K562 (cell line): ENCODE measurements around the gene NAA11.

Experiments
- ADNP ChIP-seq: fragments of 200-800 bp; sonication (Bioruptor generic); IDR thresholded peaks from 2 replicates; pipeline ENCODE4 v1.6.1; 2016; ENCODE audit warnings: missing genetic modification characterization, missing compliant biosample characterization
- CTCF ChIP-seq, 3 experiments: IDR thresholded peaks in 2 of 3; conservative IDR thresholded peaks in 1 of 3; 2 replicates each; pipeline ENCODE4 v1.5.1; 2011 to 2012; ENCODE audit warnings: low read length in 3 of 3, mild to moderate bottlenecking in 3 of 3, control low read depth in 2 of 3, improper control_type of control experiment in 1 of 3, inconsistent platforms in 1 of 3, low read depth in 1 of 3, mixed read lengths in 1 of 3, moderate library complexity in 1 of 3; ENCODE audit not compliant: insufficient read depth in 2 of 3
- DMBX1 ChIP-seq: fragments of 250-450 bp; sonication (Bioruptor Pico); IDR thresholded peaks from 2 replicates; pipeline ENCODE4 v1.8.0; 2022; ENCODE audit warnings: inconsistent platforms, mild to moderate bottlenecking, moderate library complexity, borderline replicate concordance
- HDAC2 ChIP-seq: fragments of 450-650 bp; IDR thresholded peaks from 2 replicates; pipeline ENCODE4 v1.6.1; 2016; ENCODE audit warnings: mild to moderate bottlenecking
- NR3C1 ChIP-seq: sonication (generic); formaldehyde crosslinking; IDR thresholded peaks from 2 replicates; pipeline ENCODE4 v1.8.1; 2022; ENCODE audit warnings: missing genetic modification reagents
- ZNF695 ChIP-seq: fragments of 450-650 bp; formaldehyde crosslinking; IDR thresholded peaks from 2 replicates; pipeline ENCODE4 v1.4.0; 2020; ENCODE audit warnings: mild to moderate bottlenecking, moderate library complexity

- TF ChIP-seq ADNP (no peak), HDAC2 (no peak), ZNF695 (CRISPR knock-in tag) (no peak), CTCF (IDR thresholded peaks at IDR 0.05 in 2 of 3, conservative IDR thresholded peaks at IDR 0.05 in 1 of 3; ENCODE audit: insufficient read depth in 2 of 3, low read depth in 1 of 3, low read length in 3 of 3) (no peak), DMBX1 (CRISPR knock-in tag) (no peak), NR3C1 (CRISPR knock-in tag) (no peak)
Observed at GRCh38 chr4:79308971-79309370, 16.9 kb downstream of the NAA11 start.
